Spinal cord (tissue), 10 donors: ENCODE data around the gene ITGB3. TPM values are rescaled to one million over a fixed set of nuclear protein-coding genes. Genes with fewer than 3 reads are reported as not detected.

Experiments
- DNase-seq, 6 donors: peaks; one replicate each; pipeline versions ENCODE4 v3.0.0 to v3.0.0-alpha.2; 2013 to 2015; ENCODE audit warnings: low spot score in 6 of 6, low read depth in 4 of 6
- H3K27ac ChIP-seq: one replicate; pipeline ENCODE4 v1.5.1; 2013; ENCODE audit warnings: low read depth, low read length, control low read depth
- H3K27me3 ChIP-seq: one replicate; pipeline ENCODE4 v1.6.1; 2013; ENCODE audit warnings: low read length; ENCODE audit not compliant: control insufficient read depth, insufficient read depth
- H3K36me3 ChIP-seq: one replicate; pipeline ENCODE4 v1.6.1; 2013; ENCODE audit warnings: low read length; ENCODE audit not compliant: control insufficient read depth, insufficient read depth
- H3K4me1 ChIP-seq: one replicate; pipeline ENCODE4 v1.6.1; 2013; ENCODE audit warnings: low read length; ENCODE audit not compliant: control insufficient read depth, insufficient read depth
- H3K4me3 ChIP-seq: one replicate; pipeline ENCODE4 v1.5.1; 2013; ENCODE audit warnings: low read depth, low read length, control low read depth
- H3K9me3 ChIP-seq: one replicate; pipeline ENCODE4 v1.6.1; 2013; ENCODE audit warnings: low read length; ENCODE audit not compliant: control insufficient read depth, insufficient read depth
- WGBS: methylation state at CpG from one replicate; pipeline ENCODE4 v1.1.5; 2013; ENCODE audit warnings: missing lambda C conversion rate; ENCODE audit not compliant: insufficient coverage; 5-methylcytosine and 5-hydroxymethylcytosine counted together
- long read RNA-seq, 4 donors: transcript quantifications; one replicate each; lab custom pipeline, GENCODE V29; 2026
- polyA plus RNA-seq, 2 donors: library from polyadenylated mRNA; unstranded; fragments of 120-200 nt; gene quantifications; one replicate each; pipeline ENCODE4 v1.2.1, GENCODE V29; 2013; ENCODE audit not compliant: insufficient read length in 2 of 2
- total RNA-seq, 2 donors: library from RNA; depleted of rRNA in 1 of 2; stranded (reverse); fragments of 120-200 nt in 1 of 2; fragments of >200 nt in 1 of 2; gene quantifications; one replicate each; pipeline versions ENCODE4 v1.2.3 to v1.2.4, GENCODE V29; 2013 to 2014
- donor health status: healthy.

Gene ITGB3
- total RNA-seq, result 1 to 10 TPM; 3.6 to 7.5 TPM
- 1 to 10 TPM; 2.6 to 3.6 TPM for polyA plus RNA-seq
- long read RNA-seq, donor 1, partial matches to known transcripts, result 0 of 3 reads
- long read RNA-seq, donor 1, other reads (novel, unspliced or antisense), result 0 of 3 reads
- long read RNA-seq, donor 2, result 0 reads
- long read RNA-seq, donor 3, result 0 reads
- long read RNA-seq, donor 4, partial matches to known transcripts, result 0 of 2 reads
- long read RNA-seq, donor 4, other reads (novel, unspliced or antisense), result 0 of 2 reads

GRCh38 chr17:47253541-47254402 is at the start of gene ITGB3:
Gene ITGB3, plus strand, starts transcription at chr17:47253827. Its CDS starts 35 bp downstream, at chr17:47253862.
- Histone ChIP-seq H3K4me1 (peaks cover 12% of the 10 kb centered on the region), H3K27ac (no peak within 1 kb of the TSS), H3K27me3 (peaks cover 21% of the 10 kb centered on the region), H3K9me3 (no peaks in the 10 kb centered on the region), H3K36me3 (no peaks in the 10 kb centered on the region), H3K4me3 (peak within 1 kb of the TSS; percentile 52)
- DNase-seq, result peak in 2 of 6 donors; percentile 81 to 84
- under 1% methylated on average over 104 of the region's 112 CpGs for WGBS

GRCh38 chr17:47203984-47204721 is 49.5 kb upstream of the ITGB3 start:
- H3K36me3 ChIP-seq, result no peaks in the 10 kb centered on the region
- no peaks in the 10 kb centered on the region for H3K9me3 ChIP-seq
- H3K27ac ChIP-seq, result no peak overlapping the region
- no peaks in the 10 kb centered on the region for H3K27me3 ChIP-seq
- H3K4me3 ChIP-seq, result no peak overlapping the region
- no peaks in the 10 kb centered on the region for H3K4me1 ChIP-seq
- DNase-seq, result no peak
- WGBS, result 100% methylated on average over 3 of the region's 6 CpGs

GRCh38 chr17:47204722-47205418 is 48.8 kb upstream of the ITGB3 start:
- no peaks in the 10 kb centered on the region for H3K36me3 ChIP-seq
- H3K27me3 ChIP-seq, result no peaks in the 10 kb centered on the region
- no peaks in the 10 kb centered on the region for H3K9me3 ChIP-seq
- H3K4me1 ChIP-seq, result no peaks in the 10 kb centered on the region
- peak in 2 of 6 donors; percentile 53 to 91 for DNase-seq
- no peak overlapping the region for H3K4me3 ChIP-seq
- 73% methylated on average over 5 of the region's 6 CpGs for WGBS
- no peak overlapping the region for H3K27ac ChIP-seq

GRCh38 chr17:47205419-47205963 is 48.1 kb upstream of the ITGB3 start:
- Histone ChIP-seq H3K4me1 (peaks cover 3% of the 10 kb centered on the region), H3K36me3 (no peaks in the 10 kb centered on the region), H3K4me3 (no peak overlapping the region), H3K9me3 (no peaks in the 10 kb centered on the region), H3K27me3 (no peaks in the 10 kb centered on the region), H3K27ac (no peak overlapping the region)
- no peak for DNase-seq
- WGBS, result 67% methylated on average over 9 of the region's 9 CpGs

GRCh38 chr17:47207143-47208067 is 46.2 kb upstream of the ITGB3 start:
- no peaks in the 10 kb centered on the region for H3K9me3 ChIP-seq
- no peak for DNase-seq
- no peak overlapping the region for H3K4me3 ChIP-seq
- H3K4me1 ChIP-seq, result peaks cover 3% of the 10 kb centered on the region
- no peak overlapping the region for H3K27ac ChIP-seq
- 75% methylated on average over 5 of the region's 8 CpGs for WGBS
- no peaks in the 10 kb centered on the region for H3K36me3 ChIP-seq
- H3K27me3 ChIP-seq, result no peaks in the 10 kb centered on the region

GRCh38 chr17:47208744-47209488 is 44.7 kb upstream of the ITGB3 start, which contains the start of gene MYL4:
Gene MYL4, plus strand, starts transcription at chr17:47209348. Its CDS starts 75 bp downstream, at chr17:47209423.
- H3K4me1 ChIP-seq, result peaks cover 3% of the 10 kb centered on the region

GRCh38 chr17:47209499-47209898 is 44.1 kb upstream of the ITGB3 start:
- H3K4me1 ChIP-seq, result peaks cover 3% of the 10 kb centered on the region
- H3K9me3 ChIP-seq, result no peaks in the 10 kb centered on the region
- 100% methylated on average over 2 of the region's 3 CpGs for WGBS
- no peaks in the 10 kb centered on the region for H3K36me3 ChIP-seq
- no peaks in the 10 kb centered on the region for H3K27me3 ChIP-seq
- H3K27ac ChIP-seq, result no peak overlapping the region
- no peak overlapping the region for H3K4me3 ChIP-seq
- no peak for DNase-seq

More at GRCh38 chr17:47208744-47209488, 44.7 kb upstream of the ITGB3 start, which contains the start of gene MYL4:
- no peak for DNase-seq
- Histone ChIP-seq H3K4me3 (no peak within 1 kb of the TSS), H3K9me3 (no peaks in the 10 kb centered on the region), H3K36me3 (no peaks in the 10 kb centered on the region), H3K27ac (no peak within 1 kb of the TSS), H3K27me3 (no peaks in the 10 kb centered on the region)
- 62% methylated on average over 3 of the region's 6 CpGs for WGBS

GRCh38 chr17:47210105-47210504 is 43.5 kb upstream of the ITGB3 start:
- WGBS, result 50% methylated on average over 1 of the region's 3 CpGs
- Histone ChIP-seq H3K4me1 (peaks cover 3% of the 10 kb centered on the region), H3K9me3 (no peaks in the 10 kb centered on the region), H3K27ac (no peak overlapping the region), H3K36me3 (no peaks in the 10 kb centered on the region), H3K4me3 (no peak overlapping the region), H3K27me3 (no peaks in the 10 kb centered on the region)
- no peak for DNase-seq
